ENCODE results near the gene HLTF.

GRCh38 chr3:149061776-149062175 is 24.6 kb downstream of the HLTF start:
- TF ChIP-seq SMC3 (IDR thresholded peaks at IDR 0.05; ENCODE audit: low read depth, low read length) (no peak), CTCF (conservative IDR thresholded peaks at IDR 0.05; ENCODE audit: low read depth, low read length) (no peak), RAD21 (IDR thresholded peaks at IDR 0.05; ENCODE audit: low read length) (no peak), CHD1 (IDR thresholded peaks at IDR 0.05; ENCODE audit: low read depth, low read length) (no peak), CEBPB (IDR thresholded peaks at IDR 0.05; ENCODE audit: low read depth, low read length) (no peak), BHLHE40 (IDR thresholded peaks at IDR 0.05; ENCODE audit: low read depth, low read length) (no peak), RCOR1 (IDR thresholded peaks at IDR 0.05; ENCODE audit: insufficient replicate concordance, low read length) (no peak), POLR2A (IDR thresholded peaks at IDR 0.05; ENCODE audit: low read depth, low read length) (no peak), MAFK (IDR thresholded peaks at IDR 0.05; ENCODE audit: low read depth, low read length) (no peak), RFX5 (IDR thresholded peaks at IDR 0.05; ENCODE audit: low read depth, low read length) (no peak)

Measured in IMR-90 (cell line).